SK-N-SH (cell line): ENCODE measurements around the gene GTPBP4. TPM values are rescaled to one million over a fixed set of nuclear protein-coding genes. Genes with fewer than 3 reads are reported as not detected.

ENCODE experiments used
- CTCF ChIA-PET: fragments of 300-600, 350-600 bp; formaldehyde crosslinking; extraction: SDS; loops from one replicate; lab custom pipeline; 2021; lab: Yijun Ruan, JAX
- POLR2A ChIA-PET: fragments of 350-600 bp; sonication (Branson Sonifier 250); formaldehyde crosslinking; extraction: SDS; loops from one replicate; lab custom pipeline; 2020; ENCODE audit warnings: antibody characterized with exemption, inconsistent platforms; lab: Yijun Ruan, JAX
- DNase-seq: peaks from one replicate; pipeline ENCODE4 v3.0.0; 2012
- H2AFZ ChIP-seq: fragments of 200-600 bp; sonication (generic); 2 replicates; pipeline ENCODE4 v1.8.1; 2016; ENCODE audit warnings: antibody characterized with exemption, mild to moderate bottlenecking, low read depth
- H3F3A ChIP-seq: fragments of 200-600 bp; sonication (generic); replicated peaks from 2 replicates; pipeline ENCODE3; 2016; ENCODE audit warnings: antibody characterized with exemption, mild to moderate bottlenecking; ENCODE audit not compliant: insufficient read depth
- H3K27ac ChIP-seq, 2 experiments: fragments of 200-500 bp in 1 of 2; fragments of 200-600 bp in 1 of 2; sonication (Bioruptor generic) in 1 of 2; sonication (generic), shearing (Covaris generic) in 1 of 2; 2 replicates each; pipeline versions ENCODE4 v1.5.1 to v1.6.1; 2014 to 2016; ENCODE audit warnings: low read depth in 2 of 2, inconsistent platforms in 1 of 2, low read length in 1 of 2, mild to moderate bottlenecking in 1 of 2, mixed read lengths in 1 of 2
- H3K27me3 ChIP-seq: fragments of 200-600 bp; sonication (generic), shearing (Covaris generic); 2 replicates; pipeline ENCODE4 v1.6.1; 2016; ENCODE audit warnings: mixed run types; ENCODE audit not compliant: insufficient read depth
- H3K36me3 ChIP-seq, 2 experiments: fragments of 200-500 bp in 1 of 2; fragments of 200-600 bp in 1 of 2; sonication (Bioruptor generic) in 1 of 2; sonication (generic) in 1 of 2; replicated peaks in 1 of 2; 2 replicates each; pipeline versions ENCODE3 to v1.5.1; 2014 to 2016; ENCODE audit warnings: low read length in 1 of 2, mild to moderate bottlenecking in 1 of 2; ENCODE audit not compliant: insufficient read depth in 2 of 2, control insufficient read depth in 1 of 2
- H3K4me1 ChIP-seq, 2 experiments: fragments of 200-500 bp in 1 of 2; fragments of 200-600 bp in 1 of 2; sonication (Bioruptor generic) in 1 of 2; sonication (generic), shearing (Covaris generic) in 1 of 2; 2 replicates each; pipeline versions ENCODE4 v1.5.1 to v1.6.1; 2014 to 2016; ENCODE audit warnings: low read depth in 1 of 2, low read length in 1 of 2, mixed run types in 1 of 2; ENCODE audit not compliant: insufficient read depth in 2 of 2, control insufficient read depth in 1 of 2
- H3K4me2 ChIP-seq: fragments of 200-600 bp; sonication (generic), shearing (Covaris generic); 2 replicates; pipeline ENCODE4 v1.6.1; 2017; ENCODE audit warnings: mixed run types
- H3K4me3 ChIP-seq, 2 experiments: fragments of 200-500 bp in 1 of 2; fragments of 200-600 bp in 1 of 2; sonication (Bioruptor generic) in 1 of 2; sonication (generic), shearing (Covaris generic) in 1 of 2; 2 replicates each; pipeline versions ENCODE4 v1.5.1 to v1.8.1; 2014 to 2016; ENCODE audit warnings: low read depth in 2 of 2, inconsistent platforms in 1 of 2, low read length in 1 of 2, mild to moderate bottlenecking in 1 of 2, mixed read lengths in 1 of 2, moderate library complexity in 1 of 2
- H3K79me2 ChIP-seq: fragments of 200-600 bp; sonication (generic); 2 replicates; pipeline ENCODE4 v1.8.1; 2017; ENCODE audit warnings: mild to moderate bottlenecking; ENCODE audit not compliant: insufficient read depth
- H3K9ac ChIP-seq: fragments of 200-600 bp; sonication (generic); 2 replicates; pipeline ENCODE4 v1.6.1; 2017; ENCODE audit warnings: mixed run types
- H3K9me2 ChIP-seq: fragments of 200-600 bp; sonication (generic); 2 replicates; pipeline ENCODE4 v1.6.1; 2017; ENCODE audit warnings: mixed run types
- H3K9me3 ChIP-seq: fragments of 200-600 bp; sonication (generic); 2 replicates; pipeline ENCODE4 v1.6.1; 2017; ENCODE audit warnings: mixed run types, mild to moderate bottlenecking, moderate library complexity
- H4K20me1 ChIP-seq: fragments of 200-600 bp; sonication (generic); 2 replicates; pipeline ENCODE4 v1.6.1; 2017; ENCODE audit warnings: mild to moderate bottlenecking, mixed run types; ENCODE audit not compliant: insufficient read depth
- CHD2 ChIP-seq: fragments of 150-350 bp; IDR thresholded peaks from 2 replicates; pipeline ENCODE4 v1.6.1; 2018; ENCODE audit warnings: low read length; ENCODE audit not compliant: partially characterized antibody
- ELF1 ChIP-seq: IDR thresholded peaks from 2 replicates; pipeline ENCODE4 v1.4.0; 2012
- FOXJ3 ChIP-seq: sonication (generic); formaldehyde crosslinking; IDR thresholded peaks from 2 replicates; pipeline ENCODE4 v1.5.1; 2020; ENCODE audit warnings: mild to moderate bottlenecking, missing genetic modification reagents
- FOXM1 ChIP-seq: IDR thresholded peaks from 2 replicates; pipeline ENCODE4 v1.4.0; 2012; ENCODE audit warnings: low read depth, mild to moderate bottlenecking
- GABPA ChIP-seq: IDR thresholded peaks from 2 replicates; pipeline ENCODE4 v1.4.0; 2012; ENCODE audit warnings: low read depth, mild to moderate bottlenecking
- JUND ChIP-seq: IDR thresholded peaks from 2 replicates; pipeline ENCODE4 v1.4.0; 2012
- MEF2A ChIP-seq: IDR thresholded peaks from 2 replicates; pipeline ENCODE4 v1.4.0; 2012; ENCODE audit warnings: low read depth, borderline replicate concordance
- NFIC ChIP-seq: IDR thresholded peaks from 2 replicates; pipeline ENCODE4 v1.4.0; 2012; ENCODE audit warnings: borderline replicate concordance
- POLR2AphosphoS5 ChIP-seq: IDR thresholded peaks from 2 replicates; pipeline ENCODE4 v1.6.1; 2012; ENCODE audit warnings: low read depth, low read length
- RAD21 ChIP-seq: IDR thresholded peaks from 2 replicates; pipeline ENCODE4 v1.6.1; 2012; ENCODE audit warnings: mild to moderate bottlenecking, low read length
- RCOR1 ChIP-seq: fragments of 150-350 bp; IDR thresholded peaks from 2 replicates; pipeline ENCODE4 v1.6.1; 2017; ENCODE audit warnings: antibody characterized with exemption, low read length
- RXRA ChIP-seq: IDR thresholded peaks from 2 replicates; pipeline ENCODE4 v1.4.0; 2012; ENCODE audit warnings: low read depth, mild to moderate bottlenecking, borderline replicate concordance
- SIN3A ChIP-seq: IDR thresholded peaks from 2 replicates; pipeline ENCODE4 v1.6.1; 2012; ENCODE audit warnings: low read depth, mild to moderate bottlenecking, low read length, moderate library complexity, borderline replicate concordance
- WGBS: methylation state at CpG from one replicate; pipeline ENCODE4 v1.1.6; 2017; ENCODE audit warnings: low lambda C conversion rate; 5-methylcytosine and 5-hydroxymethylcytosine counted together
- polyA plus RNA-seq, 3 experiments: library from polyadenylated mRNA; depleted of rRNA; stranded (reverse); fragments of >200 nt; gene quantifications; 2 replicates each; pipeline ENCODE4 v1.2.3, GENCODE V29; 2012
- TF ChIP-seq, protein P1 (sequence below): IDR thresholded peaks from 2 replicates; pipeline ENCODE4 v1.4.0; 2012; ENCODE audit warnings: low read depth, borderline replicate concordance
- TF ChIP-seq, protein P2 (sequence below): IDR thresholded peaks from 2 replicates; pipeline ENCODE4; 2012
- TF ChIP-seq, protein P3 (sequence below): IDR thresholded peaks from 2 replicates; pipeline ENCODE4 v1.4.0; 2012; ENCODE audit warnings: low read depth
- TF ChIP-seq, protein P4 (sequence below): fragments of 200-600 bp; sonication (generic); IDR thresholded peaks from 2 replicates; pipeline ENCODE4 v1.6.1; 2017; ENCODE audit warnings: antibody characterized with exemption, mild to moderate bottlenecking, moderate library complexity
- TF ChIP-seq, protein P5 (sequence below): IDR thresholded peaks from 2 replicates; pipeline ENCODE4 v1.6.1; 2012; ENCODE audit warnings: mild to moderate bottlenecking, low read depth, low read length, moderate library complexity

GTPBP4 gene
- polyA plus RNA-seq, 1 of the 3 experiments (the other 2 are of a cell fraction) = 36.6 TPM

DNA sequence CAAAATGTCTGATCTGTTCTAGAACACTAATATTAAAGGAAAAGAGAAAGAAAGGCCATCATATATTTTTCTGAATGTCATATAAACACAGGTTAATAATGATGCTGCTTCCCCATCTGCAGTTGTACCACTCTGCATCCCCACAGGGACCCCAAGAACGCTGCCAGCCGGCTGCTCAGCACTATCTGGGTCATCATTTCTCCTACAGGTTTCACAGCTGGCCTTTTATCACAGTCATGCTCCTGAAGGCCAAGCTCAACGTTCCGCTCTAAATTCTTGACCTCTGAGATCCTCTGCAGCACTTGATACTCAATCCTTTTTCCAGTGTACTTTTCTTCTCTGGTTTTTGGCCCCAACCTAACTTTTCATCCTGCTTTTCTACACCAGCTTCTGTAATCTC lies 55.9 kb downstream of the GTPBP4 start:
- peaks cover 44% of the 10 kb centered on the region for H3K79me2 ChIP-seq
- peaks cover 0 to 12% of the 10 kb centered on the region in 2 experiments; a peak in 2 of 4 replicates for H3K4me1 ChIP-seq
- H3K4me3 ChIP-seq = no peak overlapping the region
- no peak for TF ChIP-seq FOXJ3 (CRISPR knock-in tag)
- TF ChIP-seq ELF1 = no peak
- TF ChIP-seq, protein P1, sequence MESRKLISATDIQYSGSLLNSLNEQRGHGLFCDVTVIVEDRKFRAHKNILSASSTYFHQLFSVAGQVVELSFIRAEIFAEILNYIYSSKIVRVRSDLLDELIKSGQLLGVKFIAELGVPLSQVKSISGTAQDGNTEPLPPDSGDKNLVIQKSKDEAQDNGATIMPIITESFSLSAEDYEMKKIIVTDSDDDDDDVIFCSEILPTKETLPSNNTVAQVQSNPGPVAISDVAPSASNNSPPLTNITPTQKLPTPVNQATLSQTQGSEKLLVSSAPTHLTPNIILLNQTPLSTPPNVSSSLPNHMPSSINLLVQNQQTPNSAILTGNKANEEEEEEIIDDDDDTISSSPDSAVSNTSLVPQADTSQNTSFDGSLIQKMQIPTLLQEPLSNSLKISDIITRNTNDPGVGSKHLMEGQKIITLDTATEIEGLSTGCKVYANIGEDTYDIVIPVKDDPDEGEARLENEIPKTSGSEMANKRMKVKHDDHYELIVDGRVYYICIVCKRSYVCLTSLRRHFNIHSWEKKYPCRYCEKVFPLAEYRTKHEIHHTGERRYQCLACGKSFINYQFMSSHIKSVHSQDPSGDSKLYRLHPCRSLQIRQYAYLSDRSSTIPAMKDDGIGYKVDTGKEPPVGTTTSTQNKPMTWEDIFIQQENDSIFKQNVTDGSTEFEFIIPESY = no peak
- no peak for TF ChIP-seq POLR2AphosphoS5
- no peak for TF ChIP-seq RAD21
- no peak for TF ChIP-seq SIN3A
- no peak for TF ChIP-seq RCOR1
- TF ChIP-seq, protein P2, sequence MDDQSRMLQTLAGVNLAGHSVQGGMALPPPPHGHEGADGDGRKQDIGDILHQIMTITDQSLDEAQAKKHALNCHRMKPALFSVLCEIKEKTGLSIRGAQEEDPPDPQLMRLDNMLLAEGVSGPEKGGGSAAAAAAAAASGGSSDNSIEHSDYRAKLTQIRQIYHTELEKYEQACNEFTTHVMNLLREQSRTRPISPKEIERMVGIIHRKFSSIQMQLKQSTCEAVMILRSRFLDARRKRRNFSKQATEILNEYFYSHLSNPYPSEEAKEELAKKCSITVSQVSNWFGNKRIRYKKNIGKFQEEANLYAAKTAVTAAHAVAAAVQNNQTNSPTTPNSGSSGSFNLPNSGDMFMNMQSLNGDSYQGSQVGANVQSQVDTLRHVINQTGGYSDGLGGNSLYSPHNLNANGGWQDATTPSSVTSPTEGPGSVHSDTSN = no peak
- peaks cover 33 to 47% of the 10 kb centered on the region in 2 experiments for H3K36me3 ChIP-seq
- H3K27ac ChIP-seq = peak overlapping the region in 1 of 2 experiments; percentile 8; a peak in 2 of 4 replicates
- ChIA-PET CTCF (interaction anchor here (1.5 kb wide), 1 partner anchor 202 kb away, joined by 3 read pairs; no protein-coding TSS in a partner anchor), POLR2A (no interaction called here)
- no peak for DNase-seq
- H3K9me2 ChIP-seq = no peaks in the 10 kb centered on the region
- H2AFZ ChIP-seq = no peak overlapping the region
- peaks cover 16% of the 10 kb centered on the region for H4K20me1 ChIP-seq
- H3F3A ChIP-seq = peaks cover 11% of the 10 kb centered on the region
- 76% methylated on average over 4 of the region's 4 CpGs for WGBS
- H3K9ac ChIP-seq = no peak overlapping the region
- no peaks in the 10 kb centered on the region for H3K9me3 ChIP-seq
- no peak overlapping the region for H3K4me2 ChIP-seq
- no peaks in the 10 kb centered on the region for H3K27me3 ChIP-seq

DNA sequence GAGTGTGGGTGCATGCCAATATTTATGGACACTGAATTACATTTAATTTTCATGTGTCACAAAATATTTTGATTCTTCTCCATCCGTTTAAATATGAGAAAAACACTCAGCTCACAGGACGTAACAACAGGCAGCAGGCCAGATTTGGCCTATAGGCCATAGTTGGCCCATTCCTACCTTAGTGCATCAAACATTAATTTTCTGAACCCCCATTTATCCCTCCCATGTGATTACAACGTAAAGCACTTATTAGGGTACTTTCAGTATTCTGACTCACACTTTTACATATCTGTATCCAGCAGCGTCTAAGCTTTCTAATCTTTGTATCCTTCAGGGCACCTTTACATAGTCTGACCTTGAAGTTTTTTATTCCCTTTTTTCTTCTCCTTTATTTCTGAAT lies 56.7 kb downstream of the GTPBP4 start:
- Histone ChIP-seq H3F3A (peaks cover 18% of the 10 kb centered on the region), H3K4me2 (no peak overlapping the region), H2AFZ (no peak overlapping the region), H3K27me3 (no peaks in the 10 kb centered on the region), H3K9ac (no peak overlapping the region), H3K9me3 (no peaks in the 10 kb centered on the region), H3K36me3 (peaks cover 29 to 39% of the 10 kb centered on the region in 2 experiments), H3K9me2 (no peaks in the 10 kb centered on the region), H3K79me2 (peaks cover 48% of the 10 kb centered on the region), H4K20me1 (peaks cover 16% of the 10 kb centered on the region), H3K4me3 (no peak overlapping the region), H3K27ac (peak overlapping the region in 1 of 2 experiments; percentile 20; a peak in 1 of 4 replicates), H3K4me1 (peaks cover 3 to 12% of the 10 kb centered on the region in 2 experiments; a peak in 2 of 4 replicates)
- WGBS = 81% methylated on average over 4 of the region's 4 CpGs
- ChIA-PET CTCF (interaction anchor here (1.2 to 1.5 kb wide), 2 partner anchors 10 to 203 kb away, joined by 3 read pairs; no protein-coding TSS in a partner anchor), POLR2A (no interaction called here)
- no peak for DNase-seq
- TF ChIP-seq NFIC (no peak), RXRA (no peak), RCOR1 (no peak), MEF2A (no peak), GABPA (no peak), RAD21 (no peak), FOXM1 (no peak), JUND (no peak), CHD2 (no peak)
- TF ChIP-seq, protein P3, sequence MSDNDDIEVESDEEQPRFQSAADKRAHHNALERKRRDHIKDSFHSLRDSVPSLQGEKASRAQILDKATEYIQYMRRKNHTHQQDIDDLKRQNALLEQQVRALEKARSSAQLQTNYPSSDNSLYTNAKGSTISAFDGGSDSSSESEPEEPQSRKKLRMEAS = no peak
- TF ChIP-seq, protein P4, sequence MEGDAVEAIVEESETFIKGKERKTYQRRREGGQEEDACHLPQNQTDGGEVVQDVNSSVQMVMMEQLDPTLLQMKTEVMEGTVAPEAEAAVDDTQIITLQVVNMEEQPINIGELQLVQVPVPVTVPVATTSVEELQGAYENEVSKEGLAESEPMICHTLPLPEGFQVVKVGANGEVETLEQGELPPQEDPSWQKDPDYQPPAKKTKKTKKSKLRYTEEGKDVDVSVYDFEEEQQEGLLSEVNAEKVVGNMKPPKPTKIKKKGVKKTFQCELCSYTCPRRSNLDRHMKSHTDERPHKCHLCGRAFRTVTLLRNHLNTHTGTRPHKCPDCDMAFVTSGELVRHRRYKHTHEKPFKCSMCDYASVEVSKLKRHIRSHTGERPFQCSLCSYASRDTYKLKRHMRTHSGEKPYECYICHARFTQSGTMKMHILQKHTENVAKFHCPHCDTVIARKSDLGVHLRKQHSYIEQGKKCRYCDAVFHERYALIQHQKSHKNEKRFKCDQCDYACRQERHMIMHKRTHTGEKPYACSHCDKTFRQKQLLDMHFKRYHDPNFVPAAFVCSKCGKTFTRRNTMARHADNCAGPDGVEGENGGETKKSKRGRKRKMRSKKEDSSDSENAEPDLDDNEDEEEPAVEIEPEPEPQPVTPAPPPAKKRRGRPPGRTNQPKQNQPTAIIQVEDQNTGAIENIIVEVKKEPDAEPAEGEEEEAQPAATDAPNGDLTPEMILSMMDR = no peak
- TF ChIP-seq, protein P5, sequence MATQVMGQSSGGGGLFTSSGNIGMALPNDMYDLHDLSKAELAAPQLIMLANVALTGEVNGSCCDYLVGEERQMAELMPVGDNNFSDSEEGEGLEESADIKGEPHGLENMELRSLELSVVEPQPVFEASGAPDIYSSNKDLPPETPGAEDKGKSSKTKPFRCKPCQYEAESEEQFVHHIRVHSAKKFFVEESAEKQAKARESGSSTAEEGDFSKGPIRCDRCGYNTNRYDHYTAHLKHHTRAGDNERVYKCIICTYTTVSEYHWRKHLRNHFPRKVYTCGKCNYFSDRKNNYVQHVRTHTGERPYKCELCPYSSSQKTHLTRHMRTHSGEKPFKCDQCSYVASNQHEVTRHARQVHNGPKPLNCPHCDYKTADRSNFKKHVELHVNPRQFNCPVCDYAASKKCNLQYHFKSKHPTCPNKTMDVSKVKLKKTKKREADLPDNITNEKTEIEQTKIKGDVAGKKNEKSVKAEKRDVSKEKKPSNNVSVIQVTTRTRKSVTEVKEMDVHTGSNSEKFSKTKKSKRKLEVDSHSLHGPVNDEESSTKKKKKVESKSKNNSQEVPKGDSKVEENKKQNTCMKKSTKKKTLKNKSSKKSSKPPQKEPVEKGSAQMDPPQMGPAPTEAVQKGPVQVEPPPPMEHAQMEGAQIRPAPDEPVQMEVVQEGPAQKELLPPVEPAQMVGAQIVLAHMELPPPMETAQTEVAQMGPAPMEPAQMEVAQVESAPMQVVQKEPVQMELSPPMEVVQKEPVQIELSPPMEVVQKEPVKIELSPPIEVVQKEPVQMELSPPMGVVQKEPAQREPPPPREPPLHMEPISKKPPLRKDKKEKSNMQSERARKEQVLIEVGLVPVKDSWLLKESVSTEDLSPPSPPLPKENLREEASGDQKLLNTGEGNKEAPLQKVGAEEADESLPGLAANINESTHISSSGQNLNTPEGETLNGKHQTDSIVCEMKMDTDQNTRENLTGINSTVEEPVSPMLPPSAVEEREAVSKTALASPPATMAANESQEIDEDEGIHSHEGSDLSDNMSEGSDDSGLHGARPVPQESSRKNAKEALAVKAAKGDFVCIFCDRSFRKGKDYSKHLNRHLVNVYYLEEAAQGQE = no peak
- TF ChIP-seq, protein P2 = no peak
